ENCODE measurements around the gene FGFRL1.

FGFRL1 gene

GRCh38 chr4:967113-968104 is 44.0 kb upstream of the FGFRL1 start:
- Histone ChIP-seq H3K14ac (ENCODE audit: low read length) (no peak overlapping the region), H2BK12ac (ENCODE audit: low read length) (no peak overlapping the region), H3K4ac (ENCODE audit: low read depth, low read length) (no peak overlapping the region), H2BK5ac (ENCODE audit: low read depth, low read length, poor library complexity) (no peak overlapping the region), H3K4me3 (ENCODE audit: low read depth, low read length) (no peak overlapping the region), H3K9me3 (ENCODE audit: insufficient read depth, low read depth, low read length) (peaks cover 4% of the 10 kb centered on the region), H3K27ac (ENCODE audit: low read depth, low read length) (no peak overlapping the region), H3K79me1 (ENCODE audit: low read length) (no peaks in the 10 kb centered on the region), H2BK120ac (ENCODE audit: insufficient read depth, low read length, poor library complexity) (no peak overlapping the region), H3K36me3 (ENCODE audit: control insufficient read depth in 1 of 2, insufficient read depth in 2 of 2, low read length in 2 of 2) (peaks cover 8 to 13% of the 10 kb centered on the region in 2 experiments), H3K23ac (ENCODE audit: low read length) (no peak overlapping the region), H2AFZ (ENCODE audit: insufficient read depth, low read length, poor library complexity) (no peak overlapping the region), H3K9ac (ENCODE audit: low read length) (no peak overlapping the region), H2AK5ac (ENCODE audit: low read length) (no peak overlapping the region), H3K4me2 (ENCODE audit: low read length) (peak overlapping the region; percentile 4), H4K91ac (ENCODE audit: low read depth, low read length) (no peak overlapping the region), H3K27me3 (ENCODE audit: insufficient read depth, low read length) (peaks cover 18% of the 10 kb centered on the region), H4K12ac (ENCODE audit: low read depth, low read length) (no peak overlapping the region), H3K18ac (ENCODE audit: low read length) (no peak overlapping the region), H3K4me1 (ENCODE audit: control insufficient read depth in 1 of 2, insufficient read depth in 2 of 2, low read length in 2 of 2) (peaks cover under 1 to 7% of the 10 kb centered on the region in 2 experiments), H3K79me2 (ENCODE audit: control insufficient read depth, insufficient read depth, low read length, poor library complexity) (no peaks in the 10 kb centered on the region), H4K8ac (ENCODE audit: low read depth, low read length) (no peak overlapping the region)
- no CpG with 5 or more reads among the region's 76 CpGs for WGBS (ENCODE audit: extremely low coverage, insufficient coverage, insufficient read length)
- no peak for DNase-seq

DNA sequence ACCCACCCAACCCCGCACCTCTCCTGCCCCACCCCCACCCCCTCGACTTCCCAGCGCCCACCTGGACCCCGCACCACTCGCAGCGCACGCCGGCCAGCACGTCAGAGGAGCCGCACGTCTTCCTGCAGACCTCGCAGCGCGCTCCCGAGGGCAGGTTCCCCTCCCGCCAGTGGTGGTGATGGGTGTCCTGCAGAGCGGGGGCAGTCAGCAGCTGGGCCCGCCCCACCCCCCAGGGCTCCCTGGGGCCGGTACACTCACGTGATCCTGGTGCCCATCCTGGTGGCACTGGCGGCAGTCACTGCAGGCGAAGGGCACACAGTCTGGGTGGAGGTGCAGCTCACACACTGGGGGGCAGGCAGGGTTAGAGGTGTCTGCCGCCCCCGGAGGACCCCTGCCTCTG is 43.2 kb upstream of the FGFRL1 start:
- WGBS (ENCODE audit: extremely low coverage, insufficient coverage, insufficient read length), result no CpG with 5 or more reads among the region's 24 CpGs
- no peak overlapping the region for H4K91ac ChIP-seq (ENCODE audit: low read depth, low read length)
- no peak overlapping the region for H3K4ac ChIP-seq (ENCODE audit: low read depth, low read length)
- H2AFZ ChIP-seq (ENCODE audit: insufficient read depth, low read length, poor library complexity), result no peak overlapping the region
- no peak overlapping the region for H3K4me2 ChIP-seq (ENCODE audit: low read length)
- no peak overlapping the region for H3K9ac ChIP-seq (ENCODE audit: low read length)
- no peak overlapping the region for H3K23ac ChIP-seq (ENCODE audit: low read length)
- H3K14ac ChIP-seq (ENCODE audit: low read length), result no peak overlapping the region
- H2AK5ac ChIP-seq (ENCODE audit: low read length), result no peak overlapping the region
- H2BK120ac ChIP-seq (ENCODE audit: insufficient read depth, low read length, poor library complexity), result no peak overlapping the region
- H3K79me1 ChIP-seq (ENCODE audit: low read length), result peaks cover 4% of the 10 kb centered on the region
- H3K9me3 ChIP-seq (ENCODE audit: insufficient read depth, low read depth, low read length), result peaks cover 6% of the 10 kb centered on the region
- no peak overlapping the region for H3K27ac ChIP-seq (ENCODE audit: low read depth, low read length)
- DNase-seq, result no peak
- no peaks in the 10 kb centered on the region for H3K79me2 ChIP-seq (ENCODE audit: control insufficient read depth, insufficient read depth, low read length, poor library complexity)
- no peak overlapping the region for H4K8ac ChIP-seq (ENCODE audit: low read depth, low read length)
- H2BK12ac ChIP-seq (ENCODE audit: low read length), result no peak overlapping the region
- no peak overlapping the region for H4K12ac ChIP-seq (ENCODE audit: low read depth, low read length)
- peaks cover 6 to 13% of the 10 kb centered on the region in 2 experiments for H3K4me1 ChIP-seq (ENCODE audit: control insufficient read depth in 1 of 2, insufficient read depth in 2 of 2, low read length in 2 of 2)
- no peak overlapping the region for H2BK5ac ChIP-seq (ENCODE audit: low read depth, low read length, poor library complexity)
- H3K18ac ChIP-seq (ENCODE audit: low read length), result no peak overlapping the region
- H3K36me3 ChIP-seq (ENCODE audit: control insufficient read depth in 1 of 2, insufficient read depth in 2 of 2, low read length in 2 of 2), result peaks cover 6 to 11% of the 10 kb centered on the region in 2 experiments
- H3K4me3 ChIP-seq (ENCODE audit: low read depth, low read length), result no peak overlapping the region
- peaks cover 25% of the 10 kb centered on the region for H3K27me3 ChIP-seq (ENCODE audit: insufficient read depth, low read length)

GRCh38 chr4:968621-969394 is 42.6 kb upstream of the FGFRL1 start:
- WGBS (ENCODE audit: extremely low coverage, insufficient coverage, insufficient read length), result no CpG with 5 or more reads among the region's 23 CpGs

GRCh38 chr4:970046-970745 is 41.2 kb upstream of the FGFRL1 start:
- no peak for DNase-seq
- H3K36me3 ChIP-seq (ENCODE audit: control insufficient read depth in 1 of 2, insufficient read depth in 2 of 2, low read length in 2 of 2), result peaks cover 5 to 6% of the 10 kb centered on the region in 2 experiments
- H3K4me3 ChIP-seq (ENCODE audit: low read depth, low read length), result no peak overlapping the region
- no peak overlapping the region for H2BK5ac ChIP-seq (ENCODE audit: low read depth, low read length, poor library complexity)
- H3K27ac ChIP-seq (ENCODE audit: low read depth, low read length), result no peak overlapping the region
- H3K79me2 ChIP-seq (ENCODE audit: control insufficient read depth, insufficient read depth, low read length, poor library complexity), result no peaks in the 10 kb centered on the region
- WGBS (ENCODE audit: extremely low coverage, insufficient coverage, insufficient read length), result no CpG with 5 or more reads among the region's 25 CpGs
- H2AFZ ChIP-seq (ENCODE audit: insufficient read depth, low read length, poor library complexity), result no peak overlapping the region
- no peak overlapping the region for H2AK5ac ChIP-seq (ENCODE audit: low read length)
- H3K23ac ChIP-seq (ENCODE audit: low read length), result no peak overlapping the region
- no peak overlapping the region for H4K8ac ChIP-seq (ENCODE audit: low read depth, low read length)
- no peak overlapping the region for H3K14ac ChIP-seq (ENCODE audit: low read length)
- H3K4me1 ChIP-seq (ENCODE audit: control insufficient read depth in 1 of 2, insufficient read depth in 2 of 2, low read length in 2 of 2), result peaks cover 9 to 13% of the 10 kb centered on the region in 2 experiments
- peaks cover 28% of the 10 kb centered on the region for H3K27me3 ChIP-seq (ENCODE audit: insufficient read depth, low read length)
- H2BK120ac ChIP-seq (ENCODE audit: insufficient read depth, low read length, poor library complexity), result no peak overlapping the region
- H4K91ac ChIP-seq (ENCODE audit: low read depth, low read length), result no peak overlapping the region
- no peak overlapping the region for H3K4ac ChIP-seq (ENCODE audit: low read depth, low read length)
- no peak overlapping the region for H3K9ac ChIP-seq (ENCODE audit: low read length)
- H2BK12ac ChIP-seq (ENCODE audit: low read length), result no peak overlapping the region
- H4K12ac ChIP-seq (ENCODE audit: low read depth, low read length), result no peak overlapping the region
- H3K9me3 ChIP-seq (ENCODE audit: insufficient read depth, low read depth, low read length), result peaks cover 21% of the 10 kb centered on the region
- no peak overlapping the region for H3K18ac ChIP-seq (ENCODE audit: low read length)
- H3K79me1 ChIP-seq (ENCODE audit: low read length), result peaks cover 4% of the 10 kb centered on the region
- no peak overlapping the region for H3K4me2 ChIP-seq (ENCODE audit: low read length)

More at GRCh38 chr4:968621-969394, 42.6 kb upstream of the FGFRL1 start:
- H4K12ac ChIP-seq (ENCODE audit: low read depth, low read length), result no peak overlapping the region
- peaks cover 8% of the 10 kb centered on the region for H3K9me3 ChIP-seq (ENCODE audit: insufficient read depth, low read depth, low read length)
- no peak overlapping the region for H3K27ac ChIP-seq (ENCODE audit: low read depth, low read length)
- DNase-seq, result no peak
- no peak overlapping the region for H2BK5ac ChIP-seq (ENCODE audit: low read depth, low read length, poor library complexity)
- no peak overlapping the region for H2AK5ac ChIP-seq (ENCODE audit: low read length)
- H4K91ac ChIP-seq (ENCODE audit: low read depth, low read length), result no peak overlapping the region
- H2AFZ ChIP-seq (ENCODE audit: insufficient read depth, low read length, poor library complexity), result no peak overlapping the region
- H3K79me2 ChIP-seq (ENCODE audit: control insufficient read depth, insufficient read depth, low read length, poor library complexity), result no peaks in the 10 kb centered on the region
- H3K4me3 ChIP-seq (ENCODE audit: low read depth, low read length), result no peak overlapping the region
- H2BK12ac ChIP-seq (ENCODE audit: low read length), result no peak overlapping the region
- H3K9ac ChIP-seq (ENCODE audit: low read length), result no peak overlapping the region
- H3K23ac ChIP-seq (ENCODE audit: low read length), result no peak overlapping the region
- peaks cover 6 to 11% of the 10 kb centered on the region in 2 experiments for H3K36me3 ChIP-seq (ENCODE audit: control insufficient read depth in 1 of 2, insufficient read depth in 2 of 2, low read length in 2 of 2)
- H3K4me1 ChIP-seq (ENCODE audit: control insufficient read depth in 1 of 2, insufficient read depth in 2 of 2, low read length in 2 of 2), result peaks cover 8 to 13% of the 10 kb centered on the region in 2 experiments
- H3K79me1 ChIP-seq (ENCODE audit: low read length), result peaks cover 4% of the 10 kb centered on the region
- peaks cover 25% of the 10 kb centered on the region for H3K27me3 ChIP-seq (ENCODE audit: insufficient read depth, low read length)
- no peak overlapping the region for H3K4me2 ChIP-seq (ENCODE audit: low read length)
- no peak overlapping the region for H4K8ac ChIP-seq (ENCODE audit: low read depth, low read length)
- H2BK120ac ChIP-seq (ENCODE audit: insufficient read depth, low read length, poor library complexity), result no peak overlapping the region
- H3K14ac ChIP-seq (ENCODE audit: low read length), result no peak overlapping the region
- H3K18ac ChIP-seq (ENCODE audit: low read length), result no peak overlapping the region
- H3K4ac ChIP-seq (ENCODE audit: low read depth, low read length), result no peak overlapping the region
